ENCODE results near the gene ARL14. TPM values are rescaled to one million over a fixed set of nuclear protein-coding genes. Genes with fewer than 3 reads are reported as not detected.

ARL14 gene
- polyA plus RNA-seq, 3 donors: 0.17 to 0.18 TPM; not detected in 1

- no peak for DNase-seq
Observed at GRCh38 chr3:160719710-160720109, 42.8 kb downstream of the ARL14 start.

DNA sequence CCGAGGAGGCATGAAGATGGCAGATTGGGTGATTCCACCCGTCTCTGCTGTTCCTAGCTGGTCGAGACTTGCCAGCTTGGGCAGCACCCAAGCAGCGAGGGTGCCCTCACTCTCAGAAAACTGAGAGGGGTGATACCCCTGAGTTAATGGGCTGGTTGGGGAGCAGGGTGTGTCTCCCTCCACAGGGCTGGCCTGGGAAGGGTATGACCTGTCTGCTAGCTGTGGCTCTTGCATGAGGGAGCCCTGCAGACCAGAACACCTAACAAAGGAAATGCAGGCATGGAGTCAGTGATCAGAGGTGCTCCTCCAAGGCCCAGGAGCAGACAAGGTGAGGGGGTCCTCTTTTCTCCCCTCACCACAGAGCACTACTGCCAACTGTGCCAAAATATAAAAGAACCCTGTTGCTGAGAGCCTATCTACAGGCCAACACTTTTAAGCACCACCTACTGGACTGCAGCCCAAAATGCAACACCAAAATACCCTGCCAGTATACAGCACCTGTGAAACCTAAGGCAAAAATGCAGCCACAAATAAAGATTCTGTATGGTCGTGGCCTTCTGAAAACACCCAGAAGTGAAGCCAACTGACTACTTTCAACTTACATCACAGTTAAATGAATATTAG, 43.3 kb downstream of the ARL14 start:
- no peak for DNase-seq

DNA sequence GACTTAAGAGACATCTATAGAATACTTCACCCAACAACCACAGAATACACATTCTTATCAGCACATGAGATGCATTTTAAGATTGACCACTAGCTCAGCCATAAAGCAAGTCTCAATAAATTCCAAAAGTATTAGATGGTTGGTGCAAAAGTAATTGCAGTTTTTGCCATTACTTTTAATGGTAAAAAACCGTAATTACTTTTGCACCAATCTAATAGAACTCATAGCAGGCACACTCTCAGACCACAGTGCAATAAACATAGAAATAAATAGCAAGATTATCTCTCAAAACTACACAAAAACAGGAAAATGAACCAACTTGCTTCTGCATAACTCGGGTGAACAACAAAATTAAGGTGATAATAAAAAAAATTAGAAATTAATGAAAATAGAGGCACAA, 45.4 kb downstream of the ARL14 start:
- DNase-seq: no peak

GRCh38 chr3:160725338-160725737, 48.4 kb downstream of the ARL14 start:
- no peak for DNase-seq

Other genes starting within 250 kb of the ARL14 start
- gene TRIM59, start 227.4 kb upstream of the ARL14 start, polyA plus RNA-seq (ENCODE audit: insufficient read length in 3 of 3): 10 to 100 TPM; 15.6 to 22.0 (median 19.1) TPM
- 10 to 100 TPM; 67.8 to 68.7 (median 68.7) TPM for gene KPNA4, start 111.6 kb upstream of the ARL14 start, polyA plus RNA-seq (ENCODE audit: insufficient read length in 3 of 3)
- gene PPM1L, start 79.1 kb downstream of the ARL14 start, polyA plus RNA-seq (ENCODE audit: insufficient read length in 3 of 3): 1 to 10 TPM; 6.9 to 7.9 (median 7.6) TPM